HG03064 (cell line): ENCODE data around the gene ABCC4.

Source experiments
- ATAC-seq: cut with Tn5 transposase; IDR thresholded peaks from one replicate; pipeline ENCODE4 v1.9.1; 2021; ENCODE audit warnings: low read depth; ENCODE audit not compliant: unreplicated experiment

Gene ABCC4

GRCh38 chr13:95128045-95128643, 173.1 kb downstream of the ABCC4 start:
- no peak for ATAC-seq

- no peak for ATAC-seq
These were observed 176.3 kb downstream of the ABCC4 start for GRCh38 chr13:95124959-95125358.

GRCh38 chr13:95123726-95124125, 177.5 kb downstream of the ABCC4 start:
- no peak for ATAC-seq

GRCh38 chr13:95122063-95122462, 179.2 kb downstream of the ABCC4 start:
- no peak for ATAC-seq

GRCh38 chr13:95121516-95121915, 179.7 kb downstream of the ABCC4 start:
- ATAC-seq, result no peak

GRCh38 chr13:95120650-95121049, 180.6 kb downstream of the ABCC4 start:
- no peak for ATAC-seq

GRCh38 chr13:95118541-95119324, 182.5 kb downstream of the ABCC4 start:
- no peak for ATAC-seq

- ATAC-seq, result no peak
These were observed 184.2 kb downstream of the ABCC4 start for GRCh38 chr13:95117092-95117491.

- ATAC-seq, result no peak
These were observed 185.7 kb downstream of the ABCC4 start for GRCh38 chr13:95115525-95115924.

GRCh38 chr13:95113601-95114000, 187.7 kb downstream of the ABCC4 start:
- ATAC-seq, result no peak

GRCh38 chr13:95112883-95113282, 188.4 kb downstream of the ABCC4 start:
- ATAC-seq, result no peak

GRCh38 chr13:95111608-95112007, 189.6 kb downstream of the ABCC4 start:
- ATAC-seq, result no peak

GRCh38 chr13:95106562-95106961, 194.7 kb downstream of the ABCC4 start:
- ATAC-seq, result no peak

GRCh38 chr13:95100525-95101433, 200.5 kb downstream of the ABCC4 start:
- no peak for ATAC-seq

GRCh38 chr13:95099541-95099940, 201.7 kb downstream of the ABCC4 start:
- no peak for ATAC-seq

- ATAC-seq, result no peak
These were observed 202.3 kb downstream of the ABCC4 start for GRCh38 chr13:95098916-95099315.

- ATAC-seq, result no peak
These were observed 209.5 kb downstream of the ABCC4 start for GRCh38 chr13:95091755-95092154.

GRCh38 chr13:95087746-95088305, 213.4 kb downstream of the ABCC4 start:
- no peak for ATAC-seq

GRCh38 chr13:95086761-95087160, 214.5 kb downstream of the ABCC4 start:
- ATAC-seq, result no peak

- no peak for ATAC-seq
These were observed 217.5 kb downstream of the ABCC4 start for GRCh38 chr13:95083758-95084157.

- ATAC-seq, result no peak
These were observed 218.2 kb downstream of the ABCC4 start for GRCh38 chr13:95083066-95083465.
